Measurements from ENCODE around the gene ARHGAP22. TPM values are rescaled to one million over a fixed set of nuclear protein-coding genes. Genes with fewer than 3 reads are reported as not detected.

ARHGAP22 gene
- total RNA-seq, 4 donors from 2014 or later: 7.7 to 16.5 (median 14.3) TPM

- no peak for DNase-seq (ENCODE audit: low spot score in 2 of 2)
- 87 to 90% methylated on average over 2 of the region's 2 CpGs for WGBS, 2 donors
- H3K4me3 ChIP-seq: no peak overlapping the region
- H3K9me3 ChIP-seq: no peaks in the 10 kb centered on the region
- TF ChIP-seq EP300 (IDR thresholded peaks at IDR 0.05) (no peak), POLR2A (IDR thresholded peaks at IDR 0.05) (no peak), CTCF (IDR thresholded peaks at IDR 0.05) (no peak)
- no peaks in the 10 kb centered on the region for H3K27me3 ChIP-seq
- H3K27ac ChIP-seq: no peak overlapping the region
- no peaks in the 10 kb centered on the region for H3K36me3 ChIP-seq
- H3K4me1 ChIP-seq: no peaks in the 10 kb centered on the region
Measured at GRCh38 chr10:48460182-48460581, 144.7 kb downstream of the ARHGAP22 start.

- no peak for TF ChIP-seq CTCF (IDR thresholded peaks at IDR 0.05)
- no peak for TF ChIP-seq POLR2A (IDR thresholded peaks at IDR 0.05)
- TF ChIP-seq EP300 (IDR thresholded peaks at IDR 0.05): no peak
- Histone ChIP-seq H3K36me3 (no peaks in the 10 kb centered on the region), H3K4me3 (no peak overlapping the region), H3K27ac (no peak overlapping the region), H3K27me3 (no peaks in the 10 kb centered on the region), H3K9me3 (no peaks in the 10 kb centered on the region), H3K4me1 (no peaks in the 10 kb centered on the region)
- WGBS, 2 donors: 86 to 88% methylated on average over 18 to 19 of the region's 23 CpGs
- no peak for DNase-seq (ENCODE audit: low spot score in 2 of 2)
Measured at GRCh38 chr10:48459270-48460150, 145.4 kb downstream of the ARHGAP22 start.

GRCh38 chr10:48458662-48459048 lies 146.2 kb downstream of the ARHGAP22 start:
- Histone ChIP-seq H3K4me3 (no peak overlapping the region), H3K27ac (no peak overlapping the region), H3K9me3 (no peaks in the 10 kb centered on the region), H3K27me3 (no peaks in the 10 kb centered on the region), H3K36me3 (no peaks in the 10 kb centered on the region), H3K4me1 (no peaks in the 10 kb centered on the region)
- no peak for DNase-seq (ENCODE audit: low spot score in 2 of 2)
- no peak for TF ChIP-seq EP300 (IDR thresholded peaks at IDR 0.05)
- no peak for TF ChIP-seq CTCF (IDR thresholded peaks at IDR 0.05)
- TF ChIP-seq POLR2A (IDR thresholded peaks at IDR 0.05): no peak
- WGBS, 2 donors: 75 to 77% methylated on average over 6 of the region's 6 CpGs

- H3K9me3 ChIP-seq: no peaks in the 10 kb centered on the region
- no peaks in the 10 kb centered on the region for H3K36me3 ChIP-seq
- no peak for TF ChIP-seq CTCF (IDR thresholded peaks at IDR 0.05)
- TF ChIP-seq EP300 (IDR thresholded peaks at IDR 0.05): no peak
- no peak for TF ChIP-seq POLR2A (IDR thresholded peaks at IDR 0.05)
- H3K27ac ChIP-seq: no peak overlapping the region
- DNase-seq (ENCODE audit: low spot score in 2 of 2): no peak
- 50 to 64% methylated on average over 3 of the region's 5 CpGs for WGBS, 2 donors
- H3K27me3 ChIP-seq: no peaks in the 10 kb centered on the region
- no peak overlapping the region for H3K4me3 ChIP-seq
- no peaks in the 10 kb centered on the region for H3K4me1 ChIP-seq
Measured at GRCh38 chr10:48457949-48458661, 146.8 kb downstream of the ARHGAP22 start.

Data from tibial nerve (tissue), 4 donors.